ENCODE results near the gene RNF157.
A peak's percentile ranks its signal among the peaks of the same experiment; 100 is the strongest.

The RNF157 gene

DNA sequence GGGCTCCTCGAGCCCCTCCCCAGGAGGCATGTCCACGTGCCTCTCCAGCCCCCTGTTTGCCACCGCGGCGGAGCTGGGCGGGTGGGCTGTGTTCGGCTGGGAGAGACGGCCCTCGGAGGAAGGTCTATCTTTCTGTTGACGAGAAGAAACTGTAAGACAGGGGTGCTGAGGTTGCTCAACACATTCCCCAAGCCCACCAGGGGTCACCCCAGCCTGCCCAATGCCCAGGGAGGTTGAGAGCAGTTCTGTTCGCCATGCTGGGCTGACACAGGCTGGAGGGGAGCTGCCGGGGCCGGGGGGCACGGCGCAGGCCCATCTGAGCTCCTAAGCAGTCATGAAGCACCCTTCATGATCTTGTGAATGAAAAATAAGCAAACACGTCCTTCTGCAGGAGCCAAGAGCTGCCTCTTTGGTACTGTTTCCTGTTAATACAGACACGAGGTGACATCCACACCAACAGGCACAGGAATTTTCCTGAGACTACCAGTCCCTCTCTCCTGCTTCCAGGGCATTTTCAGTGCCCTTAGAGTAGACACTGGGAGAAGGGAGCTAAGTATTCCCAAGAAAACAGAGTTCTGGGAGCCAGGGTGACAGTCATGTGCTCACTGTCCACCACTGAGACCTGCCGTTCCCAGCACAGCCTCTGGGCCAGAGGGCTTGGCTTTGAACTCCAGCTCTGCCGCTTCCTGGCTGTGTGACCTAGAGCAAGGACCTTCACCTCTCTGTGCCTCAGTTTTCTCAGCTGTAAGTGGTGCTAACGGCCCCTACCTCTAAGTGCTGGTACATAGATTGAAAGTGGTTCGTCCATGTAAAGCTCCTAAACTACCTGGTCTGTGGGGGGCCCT is 34.0 kb upstream of the RNF157 start:
- H3K9me3 Mint-ChIP-seq: no peaks in the 10 kb centered on the region
- no peak overlapping the region for H3K4me3 Mint-ChIP-seq
- peaks cover 6% of the 10 kb centered on the region for H3K36me3 Mint-ChIP-seq (ENCODE audit: low read depth)
- peaks cover 18% of the 10 kb centered on the region for H3K4me1 Mint-ChIP-seq
- no peaks in the 10 kb centered on the region for H3K27me3 Mint-ChIP-seq (ENCODE audit: low read depth)
- TF ChIP-seq CTCF (IDR thresholded peaks at IDR 0.05; ENCODE audit: unreplicated experiment in 3 of 3): no peak
- H3K27ac Mint-ChIP-seq: no peak overlapping the region

DNA sequence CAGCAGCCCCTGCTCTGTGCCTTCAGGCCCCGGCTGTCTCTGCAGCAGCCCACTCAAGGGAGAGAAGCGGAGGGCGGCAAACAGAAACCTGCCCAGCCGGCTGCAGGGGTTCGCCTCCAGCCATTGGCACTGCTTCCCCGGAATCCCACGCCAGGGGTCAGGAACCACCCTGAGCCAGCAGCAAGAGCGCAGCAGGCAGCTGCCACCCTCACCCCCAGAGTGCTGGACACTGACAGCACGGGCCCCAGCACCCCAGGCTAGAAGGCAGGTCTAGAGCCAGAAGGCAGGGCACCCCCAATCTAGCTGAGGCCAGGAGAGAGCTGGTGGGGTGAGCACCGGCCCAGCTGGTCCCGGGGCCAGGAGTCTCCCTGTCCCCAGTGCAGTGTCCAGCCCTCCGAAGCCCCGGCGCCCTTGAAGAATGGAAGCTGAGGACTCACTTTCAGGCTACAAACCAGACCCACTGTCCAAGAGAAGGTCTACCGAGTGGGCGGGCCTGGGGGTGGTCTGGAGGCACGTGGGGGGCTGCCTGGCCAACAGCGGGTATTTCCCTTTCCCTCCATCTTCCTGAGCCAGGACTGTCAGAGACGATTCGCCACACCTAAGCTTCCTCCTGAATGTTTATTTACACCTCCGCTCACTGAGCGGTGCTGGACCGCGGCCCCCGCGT is 33.3 kb upstream of the RNF157 start:
- no peak overlapping the region for H3K27ac Mint-ChIP-seq
- H3K4me1 Mint-ChIP-seq: peaks cover 23% of the 10 kb centered on the region
- no peaks in the 10 kb centered on the region for H3K9me3 Mint-ChIP-seq
- peaks cover 11% of the 10 kb centered on the region for H3K36me3 Mint-ChIP-seq (ENCODE audit: low read depth)
- no peak for TF ChIP-seq CTCF (IDR thresholded peaks at IDR 0.05; ENCODE audit: unreplicated experiment in 3 of 3)
- no peak overlapping the region for H3K4me3 Mint-ChIP-seq
- no peaks in the 10 kb centered on the region for H3K27me3 Mint-ChIP-seq (ENCODE audit: low read depth)

- H3K27me3 Mint-ChIP-seq (ENCODE audit: low read depth): no peaks in the 10 kb centered on the region
- no peaks in the 10 kb centered on the region for H3K9me3 Mint-ChIP-seq
- H3K27ac Mint-ChIP-seq: peak overlapping the region; percentile 40 to 52 (median 51)
- no peak for TF ChIP-seq CTCF (IDR thresholded peaks at IDR 0.05; ENCODE audit: unreplicated experiment in 3 of 3)
- H3K4me1 Mint-ChIP-seq: peaks cover 27% of the 10 kb centered on the region
- peaks cover 15% of the 10 kb centered on the region for H3K36me3 Mint-ChIP-seq (ENCODE audit: low read depth)
- H3K4me3 Mint-ChIP-seq: peak overlapping the region in 2 of 3 experiments; percentile 36 to 47
These were observed 32.5 kb upstream of the RNF157 start for GRCh38 chr17:76272541-76273444.

- Mint-ChIP-seq H3K27ac (peak overlapping the region in 1 of 3 experiments; percentile 54), H3K4me1 (peaks cover 32% of the 10 kb centered on the region), H3K36me3 (ENCODE audit: low read depth) (peaks cover 12% of the 10 kb centered on the region)
These were observed 31.6 kb upstream of the RNF157 start for GRCh38 chr17:76271669-76272540.

More at GRCh38 chr17:76271669-76272540, 31.6 kb upstream of the RNF157 start:
- peak in 1 of 3 experiments; percentile 11 for TF ChIP-seq CTCF (IDR thresholded peaks at IDR 0.05; ENCODE audit: unreplicated experiment in 3 of 3)
- H3K27me3 Mint-ChIP-seq (ENCODE audit: low read depth): no peaks in the 10 kb centered on the region
- no peaks in the 10 kb centered on the region for H3K9me3 Mint-ChIP-seq
- H3K4me3 Mint-ChIP-seq: peak overlapping the region in 2 of 3 experiments; percentile 25 to 28
